Eye (tissue), 1 donor: ENCODE results near the gene ADAMTS10.
A peak's percentile ranks its signal among the peaks of the same experiment; 100 is the strongest.
"Not testable (repeated sequence)": the region's sequence is repeated elsewhere in the genome, so short reads cannot be mapped to it uniquely, and the experiment has no call there.

ENCODE experiments used
- DNase-seq: peaks from one replicate; pipeline ENCODE4 v3.0.0-alpha.2; 2015

The ADAMTS10 gene

DNA sequence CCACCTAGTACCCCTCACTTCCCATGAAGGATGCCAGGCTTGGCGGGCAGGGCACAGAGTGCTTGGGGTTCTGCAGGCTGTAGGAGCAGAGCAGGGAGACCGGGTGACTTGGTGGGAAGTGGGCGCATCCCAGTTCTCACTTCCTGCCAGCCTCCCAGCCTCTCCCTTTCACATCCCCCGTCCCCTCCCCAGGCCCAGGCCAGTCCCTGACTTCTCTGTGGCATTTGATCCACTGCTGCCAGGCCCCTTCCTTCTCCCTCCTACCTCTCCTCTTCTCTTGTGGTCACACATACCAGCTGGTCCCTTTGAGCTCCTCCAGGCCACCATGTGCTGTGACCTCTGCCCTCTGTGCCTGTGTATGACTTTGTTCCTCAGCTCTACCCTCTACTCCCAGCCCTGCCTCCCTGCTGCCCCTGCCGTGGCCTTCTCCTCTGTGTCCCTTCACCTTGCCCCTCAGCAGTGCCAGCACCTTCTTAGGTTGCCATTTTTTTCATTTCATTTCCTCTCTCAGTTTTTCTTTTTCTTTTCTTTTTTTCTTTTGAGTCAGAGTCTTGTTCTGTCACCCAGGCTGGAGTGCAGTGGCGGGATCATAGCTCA is 52.8 kb downstream of the ADAMTS10 start:
- DNase-seq = no peak

DNA sequence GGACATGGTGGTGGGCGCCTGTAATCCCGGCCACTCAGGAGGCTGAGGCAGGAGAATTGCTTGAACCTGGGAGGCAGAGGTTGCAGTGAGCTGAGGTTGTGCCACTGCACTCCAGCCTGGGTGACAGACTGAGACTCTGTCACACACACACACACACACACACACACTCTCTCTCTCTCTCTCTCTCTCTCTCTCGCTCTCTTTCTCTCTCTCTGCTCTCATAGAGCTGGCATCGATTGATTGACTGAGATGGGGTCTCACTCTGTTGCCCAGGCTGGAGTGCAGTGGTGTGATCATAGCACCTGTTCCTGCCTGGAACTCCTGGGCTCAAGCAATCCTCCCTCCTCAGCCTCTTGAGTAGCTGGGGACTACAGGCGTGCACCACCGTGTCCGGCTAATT is 56.8 kb downstream of the ADAMTS10 start:
- DNase-seq = not testable (repeated sequence)

DNA sequence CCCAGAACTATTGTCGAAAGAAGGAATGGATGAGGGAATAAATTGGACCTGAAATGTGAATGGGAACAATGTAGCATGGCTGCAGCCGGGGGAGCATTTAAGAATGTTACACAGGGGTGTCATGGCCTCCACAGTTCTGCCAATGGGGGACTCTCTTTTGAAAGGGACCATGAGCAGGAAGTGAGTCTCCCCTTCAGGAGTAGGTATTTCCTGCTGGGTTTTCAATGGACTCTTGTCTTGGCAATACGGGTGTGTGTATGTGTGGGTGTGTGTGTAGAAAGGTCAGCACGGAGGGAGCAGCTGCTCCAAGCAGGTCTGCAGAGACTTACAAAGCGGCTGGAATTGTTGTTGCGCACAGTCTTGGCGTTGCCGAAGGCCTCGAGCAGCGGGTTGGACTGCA is 57.7 kb downstream of the ADAMTS10 start:
- DNase-seq = peak; percentile 23

DNA sequence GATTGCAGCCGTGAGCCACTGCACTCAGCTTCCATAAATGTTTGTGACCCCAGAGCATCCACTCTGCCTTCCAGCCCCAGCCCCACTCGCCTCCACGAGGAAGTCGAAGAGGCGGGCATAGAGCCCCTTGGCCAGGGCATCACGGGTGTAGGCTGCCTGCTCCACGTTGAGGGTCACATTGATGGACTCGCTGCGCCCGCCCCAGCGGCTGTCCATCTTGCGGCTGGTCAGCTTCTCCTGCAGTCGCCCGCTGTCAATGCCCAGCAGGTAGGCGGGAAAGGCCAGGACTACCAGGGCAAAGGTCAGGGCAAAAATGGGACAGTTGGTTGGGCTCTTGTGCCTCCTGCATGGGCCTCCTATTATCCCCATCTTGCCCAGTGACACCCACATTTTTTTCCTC is 60.4 kb downstream of the ADAMTS10 start:
- DNase-seq = no peak

DNA sequence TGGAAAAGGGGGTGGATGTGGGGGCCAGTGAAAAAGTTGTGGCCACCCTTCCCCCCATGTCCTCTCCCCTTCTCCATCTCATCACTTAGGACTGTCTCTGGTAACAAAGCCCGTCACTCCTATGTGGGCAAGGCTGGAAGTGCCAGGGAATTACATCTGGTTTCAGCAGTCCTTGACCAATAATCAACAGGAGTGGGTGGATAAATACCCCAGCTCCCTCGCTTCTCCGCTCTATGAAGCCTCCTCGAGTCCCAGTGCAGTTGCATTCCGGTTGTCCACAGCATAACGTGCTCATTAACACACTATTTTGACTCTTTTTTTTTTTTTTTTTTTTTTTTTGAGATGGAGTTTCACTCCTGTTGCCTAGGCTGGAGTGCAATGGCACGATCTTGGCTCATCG is 64.8 kb downstream of the ADAMTS10 start:
- DNase-seq = no peak

DNA sequence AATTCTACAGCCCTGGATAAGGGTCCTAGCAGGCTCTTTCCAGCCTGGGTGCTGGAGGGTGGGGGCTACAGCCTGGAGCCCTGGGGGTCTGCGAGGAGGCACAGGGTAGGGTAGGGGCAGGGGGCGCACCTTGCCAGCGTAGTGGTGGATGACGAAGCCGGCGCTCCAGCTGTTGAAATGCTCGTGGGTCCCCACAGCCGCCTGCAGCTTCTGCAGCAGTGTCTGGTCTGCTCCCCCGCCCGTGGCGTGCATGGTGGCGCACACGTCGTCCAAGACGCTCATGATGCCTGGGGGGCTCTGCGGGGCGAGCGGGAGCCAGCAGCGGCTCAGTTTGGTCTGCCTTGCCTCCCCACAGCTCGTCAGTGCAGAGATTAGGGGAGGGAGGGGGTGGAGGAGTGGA is 66.3 kb downstream of the ADAMTS10 start:
- DNase-seq = no peak

DNA sequence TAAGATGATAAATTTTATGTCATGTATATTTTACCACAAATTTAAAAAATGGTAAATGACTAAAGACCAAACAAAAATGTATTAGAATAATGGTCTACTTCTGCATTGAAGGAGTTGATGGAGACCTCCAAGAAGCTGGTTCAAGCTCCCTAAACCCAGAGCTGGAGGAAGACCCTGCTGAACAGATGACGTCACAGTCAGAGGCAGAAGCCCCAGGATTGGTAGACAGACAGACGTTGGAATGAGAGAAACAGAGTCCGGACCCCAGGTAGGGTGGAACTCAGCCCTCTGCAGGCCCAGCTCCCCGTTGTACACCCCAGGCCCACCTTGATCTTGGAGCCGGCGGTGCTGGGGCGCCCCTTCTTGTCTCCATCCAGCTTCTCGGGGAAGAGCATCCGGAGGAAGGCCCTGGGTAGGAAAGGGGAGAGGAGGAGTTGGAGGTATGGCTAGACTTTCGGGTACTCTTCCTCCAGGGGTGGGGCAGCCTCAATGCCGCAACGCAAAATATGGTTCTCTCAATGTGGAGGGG is 70.8 kb downstream of the ADAMTS10 start:
- no peak for DNase-seq

DNA sequence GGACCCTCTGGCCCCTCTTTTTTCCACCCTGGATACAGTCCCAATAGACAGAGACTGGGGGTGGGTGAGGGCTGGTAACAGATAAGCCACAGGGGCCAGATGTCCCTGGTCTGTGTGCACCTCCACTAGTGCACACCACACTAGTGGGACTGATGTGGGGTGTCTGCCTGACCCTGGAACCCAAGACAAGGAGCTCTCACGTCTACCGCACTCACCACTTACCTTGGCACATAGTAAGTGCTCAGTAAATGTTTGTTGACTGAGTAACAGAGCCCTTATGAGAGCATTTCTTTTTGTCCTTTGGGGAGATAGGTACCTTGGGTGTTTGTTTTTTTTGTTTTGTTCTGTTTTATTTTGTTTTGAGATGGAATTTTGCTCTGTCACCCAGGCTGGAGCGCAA is 73.4 kb downstream of the ADAMTS10 start:
- DNase-seq = no peak

DNA sequence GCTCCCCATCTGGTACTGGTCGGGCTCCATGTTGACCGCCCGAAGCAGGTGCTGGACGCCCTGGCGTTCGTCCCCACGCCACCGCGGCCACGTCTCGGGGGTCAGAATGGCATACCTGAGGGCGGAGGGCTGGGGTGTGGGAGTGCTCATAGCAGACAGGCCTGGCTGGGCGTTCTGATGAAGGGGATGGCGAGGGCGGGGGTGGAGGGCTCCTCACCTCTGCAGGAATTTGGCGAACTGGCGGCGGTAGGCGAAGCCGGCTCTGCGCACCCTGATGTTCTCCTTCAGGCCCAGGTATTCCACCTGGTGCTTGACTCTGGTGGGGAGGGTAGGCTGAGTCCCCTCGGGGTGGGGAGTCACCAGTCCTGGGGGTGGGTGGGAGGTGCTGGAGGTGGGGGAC is 74.2 kb downstream of the ADAMTS10 start:
- no peak for DNase-seq

DNA sequence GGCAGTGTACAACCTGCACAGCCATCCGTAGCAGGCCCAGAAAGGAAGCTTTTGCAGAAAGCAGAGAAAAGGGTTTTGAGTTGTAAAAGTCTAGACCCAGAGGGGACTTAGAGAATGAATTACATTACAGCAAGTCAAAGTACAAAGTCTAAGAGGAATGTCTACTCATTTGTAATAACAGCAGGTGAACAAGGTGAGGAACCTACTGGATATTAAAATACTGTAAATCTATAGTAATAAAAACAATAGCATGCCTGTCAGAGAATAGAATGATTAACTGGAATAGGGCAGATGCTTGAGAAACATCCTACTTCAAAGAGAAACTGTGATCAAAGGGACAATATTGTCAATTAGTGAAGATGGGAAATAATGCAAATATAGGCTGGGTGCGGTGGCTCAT is 78.3 kb downstream of the ADAMTS10 start:
- DNase-seq = no peak

DNA sequence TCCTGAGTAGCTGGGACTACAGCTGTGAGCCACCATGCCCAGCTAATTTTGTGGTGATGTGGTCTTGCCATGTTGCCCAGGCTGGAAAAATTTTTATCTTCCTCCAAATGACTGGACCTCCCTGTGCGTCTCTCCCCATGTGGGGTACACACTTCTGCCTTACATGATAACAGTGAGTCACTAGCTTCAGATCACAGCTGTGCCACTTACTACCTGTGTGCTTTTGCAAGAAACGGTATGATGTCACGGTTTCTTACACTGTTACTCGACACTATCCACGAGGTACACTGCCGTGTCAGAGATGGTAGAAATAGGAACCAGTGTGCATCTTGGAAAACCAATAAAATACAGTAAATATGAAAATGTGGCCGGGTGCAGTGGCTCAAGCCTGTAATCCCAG is 79.0 kb downstream of the ADAMTS10 start:
- no peak for DNase-seq
